Measurements from ENCODE around the gene SPSB3.

The SPSB3 gene

GRCh38 chr16:1773703-1774447 is 8.5 kb downstream of the SPSB3 start:
- DNase-seq: no peak

- peak; percentile 89 for DNase-seq
These were observed 9.3 kb downstream of the SPSB3 start, which contains the start of gene MRPS34 for GRCh38 chr16:1772908-1773702. Gene MRPS34, minus strand, starts transcription at chr16:1773134. Its CDS starts 15 bp downstream, at chr16:1773119.

- peak; percentile 50 for DNase-seq
These were observed 9.9 kb downstream of the SPSB3 start, which contains the start of gene EME2 for GRCh38 chr16:1772362-1772907. Gene EME2, plus strand, starts transcription at chr16:1772810. Its CDS starts 418 bp downstream, at chr16:1773228.

GRCh38 chr16:1771864-1772361 is 10.5 kb downstream of the SPSB3 start:
- DNase-seq: no peak

GRCh38 chr16:1771188-1771863 is 11.0 kb downstream of the SPSB3 start, which contains the start of gene NME3:
Gene NME3, minus strand, starts transcription at chr16:1771543. Its CDS starts 9 bp downstream, at chr16:1771534.
- DNase-seq: no peak

- DNase-seq: no peak
These were observed 11.8 kb downstream of the SPSB3 start for GRCh38 chr16:1770328-1771187.

GRCh38 chr16:1769402-1770300 is 12.7 kb downstream of the SPSB3 start:
- DNase-seq: no peak

GRCh38 chr16:1768767-1769401 is 13.5 kb downstream of the SPSB3 start:
- DNase-seq: no peak

GRCh38 chr16:1768061-1768766 is 14.2 kb downstream of the SPSB3 start:
- no peak for DNase-seq

GRCh38 chr16:1767116-1767994 is 15.0 kb downstream of the SPSB3 start:
- no peak for DNase-seq

- no peak for DNase-seq
These were observed 15.7 kb downstream of the SPSB3 start for GRCh38 chr16:1766701-1767100.

- DNase-seq: no peak
These were observed 16.1 kb downstream of the SPSB3 start for GRCh38 chr16:1766231-1766630.

- DNase-seq: no peak
These were observed 16.5 kb downstream of the SPSB3 start for GRCh38 chr16:1765826-1766225.

GRCh38 chr16:1764971-1765370 is 17.4 kb downstream of the SPSB3 start:
- DNase-seq: no peak

GRCh38 chr16:1763521-1764511 is 18.6 kb downstream of the SPSB3 start:
- no peak for DNase-seq

GRCh38 chr16:1762879-1763520 is 19.4 kb downstream of the SPSB3 start:
- no peak for DNase-seq
